ENCODE results near the gene BBS10. TPM values are rescaled to one million over a fixed set of nuclear protein-coding genes. Genes with fewer than 3 reads are reported as not detected.

Gene BBS10
- total RNA-seq, 1 experiment from 2014 or later, result 7.8 TPM

- Histone ChIP-seq H3K4me3 (ENCODE audit: low read depth in 2 of 2, low read length in 2 of 2) (no peak overlapping the region), H3K36me3 (ENCODE audit: control insufficient read depth, insufficient read depth, low read length) (no peaks in the 10 kb centered on the region), H3K27ac (ENCODE audit: low read length) (no peak overlapping the region), H3K9me3 (ENCODE audit: control insufficient read depth, insufficient read depth, low read depth, low read length) (no peaks in the 10 kb centered on the region), H3K27me3 (ENCODE audit: control insufficient read depth, insufficient read depth, low read length) (no peaks in the 10 kb centered on the region), H3K4me1 (ENCODE audit: control insufficient read depth, insufficient read depth, low read length) (no peaks in the 10 kb centered on the region)
- ATAC-seq, result no peak
- intact Hi-C loops (cut with micrococcal nuclease; ENCODE audit: unreplicated experiment), result no loop called here
- ChIA-PET POLR2A (interaction anchor here (0.6 kb wide), 1 partner anchor 8 kb away, joined by 3 read pairs; no protein-coding TSS in a partner anchor), CTCF (interaction anchor here (0.6 kb wide), 1 partner anchor 76 kb away, joined by 3 read pairs; no protein-coding TSS in a partner anchor)
- no TSS peak for BruUV-seq (replicated peaks)
- in situ Hi-C loops (cut with HindIII; ENCODE audit: low pct_unique_long_range_greater_than_20kb, low sequenced_read_pairs), result no loop called here
- no peak for DNase-seq (ENCODE audit: low read depth, low spot score)
- no peak for TF ChIP-seq POLR2AphosphoS5 (IDR thresholded peaks at IDR 0.05; ENCODE audit: low read depth, low read length)
- TF ChIP-seq, protein P1, sequence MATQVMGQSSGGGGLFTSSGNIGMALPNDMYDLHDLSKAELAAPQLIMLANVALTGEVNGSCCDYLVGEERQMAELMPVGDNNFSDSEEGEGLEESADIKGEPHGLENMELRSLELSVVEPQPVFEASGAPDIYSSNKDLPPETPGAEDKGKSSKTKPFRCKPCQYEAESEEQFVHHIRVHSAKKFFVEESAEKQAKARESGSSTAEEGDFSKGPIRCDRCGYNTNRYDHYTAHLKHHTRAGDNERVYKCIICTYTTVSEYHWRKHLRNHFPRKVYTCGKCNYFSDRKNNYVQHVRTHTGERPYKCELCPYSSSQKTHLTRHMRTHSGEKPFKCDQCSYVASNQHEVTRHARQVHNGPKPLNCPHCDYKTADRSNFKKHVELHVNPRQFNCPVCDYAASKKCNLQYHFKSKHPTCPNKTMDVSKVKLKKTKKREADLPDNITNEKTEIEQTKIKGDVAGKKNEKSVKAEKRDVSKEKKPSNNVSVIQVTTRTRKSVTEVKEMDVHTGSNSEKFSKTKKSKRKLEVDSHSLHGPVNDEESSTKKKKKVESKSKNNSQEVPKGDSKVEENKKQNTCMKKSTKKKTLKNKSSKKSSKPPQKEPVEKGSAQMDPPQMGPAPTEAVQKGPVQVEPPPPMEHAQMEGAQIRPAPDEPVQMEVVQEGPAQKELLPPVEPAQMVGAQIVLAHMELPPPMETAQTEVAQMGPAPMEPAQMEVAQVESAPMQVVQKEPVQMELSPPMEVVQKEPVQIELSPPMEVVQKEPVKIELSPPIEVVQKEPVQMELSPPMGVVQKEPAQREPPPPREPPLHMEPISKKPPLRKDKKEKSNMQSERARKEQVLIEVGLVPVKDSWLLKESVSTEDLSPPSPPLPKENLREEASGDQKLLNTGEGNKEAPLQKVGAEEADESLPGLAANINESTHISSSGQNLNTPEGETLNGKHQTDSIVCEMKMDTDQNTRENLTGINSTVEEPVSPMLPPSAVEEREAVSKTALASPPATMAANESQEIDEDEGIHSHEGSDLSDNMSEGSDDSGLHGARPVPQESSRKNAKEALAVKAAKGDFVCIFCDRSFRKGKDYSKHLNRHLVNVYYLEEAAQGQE (IDR thresholded peaks at IDR 0.05; ENCODE audit: insufficient read depth in 1 of 2, low read depth in 2 of 2, low read length in 1 of 2), result no peak
- no peak for TF ChIP-seq SIN3A (IDR thresholded peaks at IDR 0.05; ENCODE audit: borderline replicate concordance, insufficient read depth, low read depth, low read length)
- TF ChIP-seq, protein P2, sequence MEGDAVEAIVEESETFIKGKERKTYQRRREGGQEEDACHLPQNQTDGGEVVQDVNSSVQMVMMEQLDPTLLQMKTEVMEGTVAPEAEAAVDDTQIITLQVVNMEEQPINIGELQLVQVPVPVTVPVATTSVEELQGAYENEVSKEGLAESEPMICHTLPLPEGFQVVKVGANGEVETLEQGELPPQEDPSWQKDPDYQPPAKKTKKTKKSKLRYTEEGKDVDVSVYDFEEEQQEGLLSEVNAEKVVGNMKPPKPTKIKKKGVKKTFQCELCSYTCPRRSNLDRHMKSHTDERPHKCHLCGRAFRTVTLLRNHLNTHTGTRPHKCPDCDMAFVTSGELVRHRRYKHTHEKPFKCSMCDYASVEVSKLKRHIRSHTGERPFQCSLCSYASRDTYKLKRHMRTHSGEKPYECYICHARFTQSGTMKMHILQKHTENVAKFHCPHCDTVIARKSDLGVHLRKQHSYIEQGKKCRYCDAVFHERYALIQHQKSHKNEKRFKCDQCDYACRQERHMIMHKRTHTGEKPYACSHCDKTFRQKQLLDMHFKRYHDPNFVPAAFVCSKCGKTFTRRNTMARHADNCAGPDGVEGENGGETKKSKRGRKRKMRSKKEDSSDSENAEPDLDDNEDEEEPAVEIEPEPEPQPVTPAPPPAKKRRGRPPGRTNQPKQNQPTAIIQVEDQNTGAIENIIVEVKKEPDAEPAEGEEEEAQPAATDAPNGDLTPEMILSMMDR (IDR thresholded peaks at IDR 0.05), result no peak
- TF ChIP-seq TCF7L2 (IDR thresholded peaks at IDR 0.05; ENCODE audit: low read depth, low read length), result no peak
Observed at GRCh38 chr12:76337583-76337982, 10.6 kb downstream of the BBS10 start.

DNA sequence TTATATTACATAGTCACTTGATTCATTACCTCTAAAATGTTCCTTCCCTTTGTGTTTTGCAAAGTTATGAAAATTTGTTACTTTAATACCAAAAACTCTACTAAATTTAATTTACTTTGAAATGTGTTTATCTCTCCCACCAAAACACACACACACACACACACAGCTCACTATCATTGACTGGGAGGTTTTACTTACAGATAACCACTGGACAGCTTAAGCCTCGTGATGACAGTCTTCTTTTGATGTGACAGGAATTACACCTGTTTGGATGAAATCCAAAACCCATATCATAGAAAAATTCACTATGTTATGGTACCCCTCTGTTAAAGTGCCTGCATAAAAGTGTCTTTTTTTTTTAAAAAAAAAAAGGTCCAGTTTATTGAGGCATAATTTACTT lies 15.6 kb downstream of the BBS10 start:
- H3K4me1 ChIP-seq (ENCODE audit: control insufficient read depth, insufficient read depth, low read length), result no peaks in the 10 kb centered on the region
- H3K4me3 ChIP-seq (ENCODE audit: low read depth in 2 of 2, low read length in 2 of 2), result no peak overlapping the region
- no peak for ATAC-seq
- H3K9me3 ChIP-seq (ENCODE audit: control insufficient read depth, insufficient read depth, low read depth, low read length), result no peaks in the 10 kb centered on the region
- ChIA-PET CTCF (no interaction called here), POLR2A (no interaction called here)
- H3K36me3 ChIP-seq (ENCODE audit: control insufficient read depth, insufficient read depth, low read length), result no peaks in the 10 kb centered on the region
- DNase-seq (ENCODE audit: low read depth, low spot score), result no peak
- intact Hi-C loops (cut with micrococcal nuclease; ENCODE audit: unreplicated experiment), result no loop called here
- no peaks in the 10 kb centered on the region for H3K27me3 ChIP-seq (ENCODE audit: control insufficient read depth, insufficient read depth, low read length)
- in situ Hi-C loops (cut with HindIII; ENCODE audit: low pct_unique_long_range_greater_than_20kb, low sequenced_read_pairs), result no loop called here
- TF ChIP-seq, protein P2 (IDR thresholded peaks at IDR 0.05), result no peak
- TF ChIP-seq TCF7L2 (IDR thresholded peaks at IDR 0.05; ENCODE audit: low read depth, low read length), result no peak
- TF ChIP-seq, protein P1 (IDR thresholded peaks at IDR 0.05; ENCODE audit: insufficient read depth in 1 of 2, low read depth in 2 of 2, low read length in 1 of 2), result no peak
- no peak for TF ChIP-seq POLR2AphosphoS5 (IDR thresholded peaks at IDR 0.05; ENCODE audit: low read depth, low read length)
- no peak for TF ChIP-seq SIN3A (IDR thresholded peaks at IDR 0.05; ENCODE audit: borderline replicate concordance, insufficient read depth, low read depth, low read length)
- H3K27ac ChIP-seq (ENCODE audit: low read length), result no peak overlapping the region
- no TSS peak for BruUV-seq (replicated peaks)

All from Panc1 (cell line).